ENCODE data around the gene CRTC3. TPM values are rescaled to one million over a fixed set of nuclear protein-coding genes. Genes with fewer than 3 reads are reported as not detected.

The CRTC3 gene
- total and polyA plus RNA-seq, 2 of the 13 experiments (the other 11 are each of a cell fraction or from before 2014, with no cell fraction given), result 8.4 to 11.8 TPM

DNA sequence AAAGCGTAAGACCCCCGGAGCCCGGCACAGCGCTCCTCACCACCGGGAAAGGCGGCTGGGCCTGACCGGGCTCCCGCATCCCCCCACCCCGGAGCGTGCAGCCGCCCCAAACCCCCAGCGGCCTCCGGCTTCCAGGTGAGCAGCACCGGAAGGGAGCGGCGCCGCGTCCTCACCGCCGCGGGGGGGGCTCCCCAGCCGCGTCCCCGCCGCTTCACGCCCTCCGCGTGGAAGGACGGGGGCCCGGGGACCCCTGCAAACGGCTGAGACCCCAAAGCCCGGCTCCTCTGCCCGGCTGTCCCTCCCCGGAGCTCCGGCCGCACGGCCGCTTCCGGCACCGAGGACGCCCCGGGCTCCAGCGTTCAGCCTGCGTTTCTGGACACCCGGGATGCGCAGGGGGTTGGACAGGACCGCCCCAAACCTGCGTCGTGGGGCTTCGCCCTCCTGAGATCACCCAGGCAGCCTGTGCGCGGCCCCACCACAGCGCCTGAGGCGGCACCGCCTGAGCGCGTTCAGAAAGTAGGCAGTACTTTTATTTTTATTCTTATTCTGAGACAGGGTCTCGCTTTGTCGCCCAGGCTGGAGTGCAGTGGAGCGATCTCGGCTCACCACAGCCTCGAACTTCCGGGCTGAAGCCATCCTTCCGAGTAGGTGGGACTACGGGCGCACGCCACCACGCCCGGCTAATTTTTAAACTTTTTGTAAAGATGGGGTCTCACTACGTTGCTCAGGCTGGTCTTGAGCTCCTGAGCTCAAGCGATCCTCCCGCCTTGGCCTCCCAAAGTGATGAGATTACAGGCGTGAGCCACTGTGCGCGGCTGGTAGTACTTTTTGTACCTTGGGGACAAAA, 135.8 kb downstream of the CRTC3 start (continued):
- TF ChIP-seq NR2F6 (IDR thresholded peaks at IDR 0.05), result no peak
- 0 out of 2 replicates have a peak, but pooled peaks have one; percentile 5 for TF ChIP-seq NR2F6 (CRISPR knock-in tag; IDR thresholded peaks at IDR 0.05)
- TF ChIP-seq MTF2 (CRISPR knock-in tag; IDR thresholded peaks at IDR 0.05; ENCODE audit: borderline replicate concordance), result 0 out of 2 replicates have a peak, but pooled peaks have one; percentile 38
- no peak for TF ChIP-seq ISL2 (CRISPR knock-in tag; IDR thresholded peaks at IDR 0.05)
- TF ChIP-seq, protein P1, sequence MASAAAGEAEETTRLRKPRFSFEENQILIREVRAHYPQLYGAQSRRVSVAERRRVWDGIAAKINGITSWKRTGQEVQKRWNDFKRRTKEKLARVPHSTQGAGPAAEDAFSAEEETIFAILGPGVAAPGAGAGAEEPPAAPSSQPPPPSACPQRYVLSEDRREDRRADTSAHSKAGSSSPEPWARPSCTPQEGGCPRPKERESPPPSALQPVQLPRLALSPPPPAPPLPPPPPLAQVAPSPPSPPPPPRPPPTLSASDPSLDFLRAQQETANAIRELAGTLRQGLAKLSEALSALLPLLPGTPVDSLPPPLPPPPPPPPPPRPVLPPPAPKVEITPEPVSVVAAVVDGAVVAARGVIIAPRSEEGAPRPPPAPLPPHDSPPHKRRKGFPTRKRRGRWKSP (CRISPR knock-in tag; IDR thresholded peaks at IDR 0.05), result peak; percentile 36; the same call in 1 of the 2 replicates
- no peak for TF ChIP-seq HIVEP1 (CRISPR knock-in tag; IDR thresholded peaks at IDR 0.05)
- TF ChIP-seq TAF15 (IDR thresholded peaks at IDR 0.05; ENCODE audit: low read depth, low read length, poor library complexity, severe bottlenecking), result no peak
- TF ChIP-seq RFXANK (CRISPR knock-in tag; IDR thresholded peaks at IDR 0.05), result no peak
- no peak for TF ChIP-seq ZNF777 (CRISPR knock-in tag; IDR thresholded peaks at IDR 0.05)
- TF ChIP-seq TBX2 (CRISPR knock-in tag; IDR thresholded peaks at IDR 0.05; ENCODE audit: borderline replicate concordance), result peak; percentile 29; the same call in 1 of the 2 replicates
- TF ChIP-seq RFXAP (CRISPR knock-in tag; IDR thresholded peaks at IDR 0.05; ENCODE audit: borderline replicate concordance), result no peak
- no peak for TF ChIP-seq ELK4 (CRISPR knock-in tag; IDR thresholded peaks at IDR 0.05; ENCODE audit: borderline replicate concordance)
- TF ChIP-seq ZNF446 (CRISPR knock-in tag; IDR thresholded peaks at IDR 0.05), result no peak
- peak; percentile 43; the same call in 1 of the 2 replicates for TF ChIP-seq NRL (CRISPR knock-in tag; IDR thresholded peaks at IDR 0.05; ENCODE audit: borderline replicate concordance)
- peak in 1 of 2 experiments; percentile 51; a peak in 1 of 4 replicates for TF ChIP-seq POLR2A (IDR thresholded peaks at IDR 0.05; ENCODE audit: insufficient read depth in 1 of 2, low read depth in 2 of 2, low read length in 2 of 2)
- TF ChIP-seq XBP1 (CRISPR knock-in tag; IDR thresholded peaks at IDR 0.05), result 0 out of 2 replicates have a peak, but pooled peaks have one; percentile 45
- peak; percentile 18; the same call in 1 of the 2 replicates for TF ChIP-seq ZMYM4 (CRISPR knock-in tag; IDR thresholded peaks at IDR 0.05)
- 0 out of 2 replicates have a peak, but pooled peaks have one; percentile 54 for TF ChIP-seq ZNF430 (CRISPR knock-in tag; IDR thresholded peaks at IDR 0.05)
- TF ChIP-seq GABPA (IDR thresholded peaks at IDR 0.05; ENCODE audit: low read depth, low read length), result peak; percentile 20; the same call in 1 of the 2 replicates
- TF ChIP-seq GABPA (CRISPR knock-in tag; IDR thresholded peaks at IDR 0.05; ENCODE audit: low read depth), result peak; percentile 62
- TF ChIP-seq ATRX (CRISPR knock-in tag; IDR thresholded peaks at IDR 0.05; ENCODE audit: borderline replicate concordance), result no peak
- TF ChIP-seq, protein P2, sequence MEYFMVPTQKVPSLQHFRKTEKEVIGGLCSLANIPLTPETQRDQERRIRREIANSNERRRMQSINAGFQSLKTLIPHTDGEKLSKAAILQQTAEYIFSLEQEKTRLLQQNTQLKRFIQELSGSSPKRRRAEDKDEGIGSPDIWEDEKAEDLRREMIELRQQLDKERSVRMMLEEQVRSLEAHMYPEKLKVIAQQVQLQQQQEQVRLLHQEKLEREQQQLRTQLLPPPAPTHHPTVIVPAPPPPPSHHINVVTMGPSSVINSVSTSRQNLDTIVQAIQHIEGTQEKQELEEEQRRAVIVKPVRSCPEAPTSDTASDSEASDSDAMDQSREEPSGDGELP (IDR thresholded peaks at IDR 0.05; ENCODE audit: borderline replicate concordance, low read depth), result no peak; the same call in 1 of the 2 replicates
- peak; percentile 43; the same call in 1 of the 2 replicates for TF ChIP-seq KDM5B (CRISPR knock-in tag; IDR thresholded peaks at IDR 0.05; ENCODE audit: borderline replicate concordance)
- TF ChIP-seq ETV5 (CRISPR knock-in tag; IDR thresholded peaks at IDR 0.05; ENCODE audit: borderline replicate concordance), result peak; percentile 17; the same call in 1 of the 2 replicates
- no peak for TF ChIP-seq BHLHE40 (IDR thresholded peaks at IDR 0.05; ENCODE audit: low read length)
- TF ChIP-seq ZBTB8A (CRISPR knock-in tag; IDR thresholded peaks at IDR 0.05; ENCODE audit: borderline replicate concordance, low read depth), result no peak
- no peak for TF ChIP-seq MAF1 (CRISPR knock-in tag; IDR thresholded peaks at IDR 0.05; ENCODE audit: borderline replicate concordance)
- no peak for TF ChIP-seq FOXC1 (CRISPR knock-in tag; IDR thresholded peaks at IDR 0.05; ENCODE audit: borderline replicate concordance)
- TF ChIP-seq NR2C2 (CRISPR knock-in tag; IDR thresholded peaks at IDR 0.05; ENCODE audit: borderline replicate concordance), result 0 out of 2 replicates have a peak, but pooled peaks have one; percentile 19
